ENCODE data around the gene PDIA4.
"Not testable (repeated sequence)": the region's sequence is repeated elsewhere in the genome, so short reads cannot be mapped to it uniquely, and the experiment has no call there.

The PDIA4 gene

GRCh38 chr7:149036676-149037075 is 8.4 kb upstream of the PDIA4 start:
- DNase-seq (ENCODE audit: low spot score) = no peak

GRCh38 chr7:149031353-149031910 is 3.1 kb upstream of the PDIA4 start:
- no peak for DNase-seq (ENCODE audit: low spot score)

DNA sequence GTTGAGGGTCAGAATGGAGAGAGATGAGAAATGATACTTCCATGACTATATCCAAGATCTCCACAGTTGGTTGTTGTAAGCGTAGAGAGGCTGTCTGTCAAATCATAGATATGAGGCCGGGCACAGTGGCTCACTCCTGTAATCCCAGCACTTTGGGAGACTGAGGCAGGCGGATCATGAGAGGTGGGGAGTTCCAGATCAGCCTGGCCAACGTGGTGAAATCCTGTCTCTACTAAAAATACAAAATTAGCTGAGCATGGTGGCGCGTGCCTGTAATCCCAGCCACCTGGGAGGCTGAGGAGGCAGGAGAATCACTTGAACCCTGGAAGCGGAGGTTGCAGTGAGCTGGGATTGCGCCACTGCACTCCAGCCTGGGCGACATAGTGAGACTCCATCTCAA is 2.1 kb upstream of the PDIA4 start:
- DNase-seq (ENCODE audit: low spot score) = not testable (repeated sequence)

- no peak for DNase-seq (ENCODE audit: low spot score)
Observed at GRCh38 chr7:149027611-149028345, 527 bp downstream of the PDIA4 start.

GRCh38 chr7:149027055-149027454 is 1.2 kb downstream of the PDIA4 start:
- no peak for DNase-seq (ENCODE audit: low spot score)

- DNase-seq (ENCODE audit: low spot score) = no peak
Observed at GRCh38 chr7:149023662-149024061, 4.6 kb downstream of the PDIA4 start.

- no peak for DNase-seq (ENCODE audit: low spot score)
Observed at GRCh38 chr7:149022756-149023360, 5.4 kb downstream of the PDIA4 start.

DNA sequence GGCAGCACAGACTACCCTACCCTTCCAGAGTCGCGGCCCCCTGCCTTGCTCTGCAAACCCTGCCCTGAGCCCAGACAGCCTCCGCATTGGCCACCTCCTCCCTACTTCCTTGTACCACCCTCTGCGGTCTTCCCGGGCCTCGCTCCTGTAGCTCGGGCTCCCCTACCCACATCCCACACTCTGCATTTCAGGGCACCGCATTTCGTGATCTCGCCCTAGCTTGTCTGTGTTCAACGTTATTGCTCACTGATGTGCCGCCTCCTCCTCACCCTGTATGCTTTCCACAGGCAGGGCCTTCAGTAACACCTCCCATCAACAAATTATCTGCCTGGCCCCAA is 6.6 kb downstream of the PDIA4 start:
- no peak for DNase-seq (ENCODE audit: low spot score)

DNA sequence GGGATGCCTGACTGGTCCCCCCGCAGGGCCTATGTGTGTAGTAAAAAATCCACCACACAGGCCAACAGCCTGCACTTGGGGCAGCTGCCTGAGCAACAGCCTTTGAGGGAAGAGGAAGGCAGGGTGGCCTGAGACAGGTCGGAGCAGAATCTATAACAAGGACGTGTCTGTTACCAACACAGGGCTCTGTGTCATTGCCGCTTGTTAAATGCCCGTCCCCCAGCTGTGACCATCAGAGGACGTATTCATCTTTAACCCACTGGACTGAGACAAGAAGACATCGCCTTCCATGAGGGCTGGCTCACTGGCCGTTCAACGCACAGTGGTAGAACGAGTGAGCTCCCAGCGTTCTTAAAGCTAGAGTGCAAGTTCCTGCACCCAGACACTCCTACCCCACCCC is 7.8 kb downstream of the PDIA4 start:
- no peak for DNase-seq (ENCODE audit: low spot score)

DNA sequence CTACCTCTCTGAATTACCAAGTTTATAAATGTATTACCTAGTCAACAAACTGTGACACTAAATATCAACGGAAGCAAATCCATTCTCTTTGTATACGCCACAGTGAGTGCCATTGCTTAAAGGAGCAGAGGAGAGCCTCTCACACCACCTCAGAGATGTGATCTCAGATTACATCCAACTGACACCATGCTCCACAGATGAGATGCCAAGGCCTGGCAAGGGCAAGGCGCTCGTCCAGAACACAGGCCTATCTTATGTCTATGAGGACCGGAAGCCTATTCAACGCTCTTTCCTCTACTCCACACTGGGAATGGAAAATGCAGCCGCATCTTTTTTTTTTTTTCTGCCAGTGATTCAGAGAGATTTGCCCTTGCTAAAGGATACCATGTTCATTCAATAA is 11.4 kb downstream of the PDIA4 start:
- DNase-seq (ENCODE audit: low spot score) = no peak

DNA sequence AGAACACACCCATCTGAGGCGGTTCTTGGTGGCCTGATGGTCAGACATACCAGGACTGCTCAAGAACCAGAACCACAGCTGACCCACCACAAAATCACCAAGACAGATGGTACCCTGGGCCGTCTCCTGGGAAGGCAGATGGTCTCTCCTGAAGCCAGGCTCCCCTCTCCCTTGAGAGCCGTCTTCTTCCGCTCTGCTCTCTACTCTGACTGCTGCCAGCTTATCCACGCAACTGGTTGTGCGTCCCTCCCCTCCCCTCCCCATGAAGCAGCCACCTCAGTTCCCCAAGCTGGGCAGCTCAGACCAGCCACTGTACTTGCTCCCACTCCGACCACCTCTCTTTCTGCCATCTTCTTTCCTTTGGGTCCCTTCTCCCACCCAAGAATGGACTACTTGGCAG is 14.0 kb downstream of the PDIA4 start:
- DNase-seq (ENCODE audit: low spot score) = no peak

DNA sequence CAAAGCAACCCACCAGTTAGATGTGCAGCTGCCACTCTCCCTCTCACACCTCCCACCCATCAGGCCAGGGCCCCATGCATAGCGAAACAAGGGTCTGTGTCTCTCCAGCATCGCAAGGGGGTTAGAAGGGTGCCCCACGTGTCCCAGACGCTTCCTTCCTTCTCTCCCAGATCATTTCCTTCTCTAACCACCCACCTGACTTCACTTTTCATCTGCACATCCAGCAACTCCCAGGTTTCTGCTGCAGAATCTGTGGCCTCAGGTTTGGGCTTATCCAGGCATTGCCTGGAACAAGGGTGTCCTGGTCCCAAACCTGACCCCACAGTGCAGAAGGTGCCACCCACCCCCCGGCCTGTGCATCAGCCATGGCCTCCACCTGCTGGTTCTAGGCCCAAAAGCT is 14.4 kb downstream of the PDIA4 start:
- DNase-seq (ENCODE audit: low spot score) = no peak

DNA sequence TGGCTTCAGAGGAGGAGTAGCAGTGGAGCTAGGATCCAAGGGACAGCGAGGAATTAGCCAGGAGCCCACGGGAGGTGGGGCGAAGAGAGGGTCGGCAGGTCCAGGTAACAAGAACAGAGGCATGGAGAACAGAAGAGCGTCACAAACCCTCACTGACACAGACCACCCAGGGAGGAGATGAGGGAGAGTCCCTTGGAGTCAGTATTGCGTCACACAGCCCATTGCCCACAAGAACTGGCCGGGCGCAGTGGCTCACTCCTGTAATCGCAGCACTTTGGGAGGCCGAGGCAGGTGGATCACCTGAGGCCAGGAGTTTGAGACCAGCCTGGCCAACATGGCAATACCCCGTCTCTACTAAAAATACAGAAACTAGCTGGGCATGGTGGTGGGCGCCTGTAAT is 15.6 kb downstream of the PDIA4 start:
- not testable (repeated sequence) for DNase-seq (ENCODE audit: low spot score)

GRCh38 chr7:149011491-149011890 is 16.8 kb downstream of the PDIA4 start:
- DNase-seq (ENCODE audit: low spot score) = no peak

DNA sequence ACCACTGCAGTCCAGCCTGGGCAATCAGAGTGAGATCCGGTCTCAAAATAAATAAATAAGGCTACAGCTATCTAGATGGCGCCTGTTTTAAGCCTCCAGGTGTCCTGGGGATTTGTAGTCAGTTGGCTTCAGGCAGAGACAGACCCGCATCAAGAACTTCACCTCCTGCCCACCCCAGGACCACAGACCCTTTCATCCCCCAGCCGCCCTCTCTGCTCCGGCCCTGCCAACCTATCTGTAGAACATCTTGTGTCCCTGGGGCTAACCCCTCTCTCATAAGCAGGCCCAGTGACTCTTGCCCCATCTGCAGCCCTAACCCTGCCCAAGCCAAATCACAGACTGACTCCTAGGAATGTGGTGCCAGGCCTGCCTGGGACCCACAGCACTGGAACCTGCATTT is 17.9 kb downstream of the PDIA4 start:
- no peak for DNase-seq (ENCODE audit: low spot score)

DNA sequence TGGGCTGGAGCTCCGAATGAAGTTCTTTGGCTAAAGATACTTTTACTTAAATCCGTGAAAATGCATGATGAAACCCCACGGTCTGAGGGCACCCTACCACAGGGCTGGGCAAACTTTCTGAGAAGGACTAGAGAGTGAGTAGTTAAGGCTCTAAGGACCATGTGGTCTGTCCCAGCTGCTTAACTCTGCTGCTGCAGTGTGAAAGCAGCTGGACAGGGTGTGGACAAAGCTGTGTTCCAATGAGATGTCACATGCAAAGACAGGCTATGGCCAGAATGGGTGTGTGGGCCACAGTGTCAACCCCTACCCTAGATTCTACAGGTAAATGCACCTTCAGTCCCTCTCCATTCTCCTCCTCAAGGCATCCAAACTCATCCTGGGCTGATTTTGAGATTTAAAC is 18.8 kb downstream of the PDIA4 start:
- no peak for DNase-seq (ENCODE audit: low spot score)

- no peak for DNase-seq (ENCODE audit: low spot score)
Observed at GRCh38 chr7:149007611-149008010, 20.7 kb downstream of the PDIA4 start.

DNA sequence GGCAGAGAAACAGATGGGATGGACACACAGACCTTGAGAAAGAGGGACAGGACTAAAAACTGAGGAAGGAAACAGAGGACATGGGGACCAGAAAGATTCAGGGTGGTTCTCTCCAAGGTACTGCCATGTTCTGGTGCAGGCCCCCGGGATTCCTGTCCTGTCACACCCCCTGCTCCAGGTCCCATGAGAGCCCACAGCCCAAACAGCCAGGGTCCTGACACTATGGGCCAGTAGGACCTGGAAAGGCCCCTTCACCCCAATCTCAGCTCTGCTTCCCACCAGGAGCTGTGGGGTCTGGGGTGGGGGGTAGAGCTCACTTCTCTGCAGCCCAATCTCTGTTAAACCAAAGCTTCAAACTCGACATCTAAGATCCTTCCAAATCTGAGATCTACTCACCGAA is 21.2 kb downstream of the PDIA4 start:
- no peak for DNase-seq (ENCODE audit: low spot score)

DNA sequence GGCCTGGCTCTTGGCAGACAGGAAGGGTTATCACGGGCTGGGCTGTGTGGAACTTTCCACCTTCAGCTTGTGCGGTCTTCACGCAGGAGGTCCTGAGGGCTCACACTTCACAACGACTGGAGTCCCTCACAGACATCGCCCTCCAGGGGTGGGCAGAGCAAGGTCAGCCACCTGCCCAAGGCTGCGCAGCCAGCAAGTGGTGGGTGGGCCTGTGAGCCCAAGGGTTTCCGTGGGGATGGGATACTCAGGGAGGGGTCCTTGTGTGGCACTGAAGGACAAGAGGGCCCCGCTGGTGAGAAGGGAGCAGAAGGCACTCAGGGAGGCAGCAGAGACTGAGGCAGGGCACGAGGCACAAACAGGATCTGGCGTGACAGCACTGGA is 22.0 kb downstream of the PDIA4 start:
- DNase-seq (ENCODE audit: low spot score) = no peak

- peak; percentile 26 for DNase-seq (ENCODE audit: low spot score)
Observed at GRCh38 chr7:149005427-149006344, 22.6 kb downstream of the PDIA4 start.

DNA sequence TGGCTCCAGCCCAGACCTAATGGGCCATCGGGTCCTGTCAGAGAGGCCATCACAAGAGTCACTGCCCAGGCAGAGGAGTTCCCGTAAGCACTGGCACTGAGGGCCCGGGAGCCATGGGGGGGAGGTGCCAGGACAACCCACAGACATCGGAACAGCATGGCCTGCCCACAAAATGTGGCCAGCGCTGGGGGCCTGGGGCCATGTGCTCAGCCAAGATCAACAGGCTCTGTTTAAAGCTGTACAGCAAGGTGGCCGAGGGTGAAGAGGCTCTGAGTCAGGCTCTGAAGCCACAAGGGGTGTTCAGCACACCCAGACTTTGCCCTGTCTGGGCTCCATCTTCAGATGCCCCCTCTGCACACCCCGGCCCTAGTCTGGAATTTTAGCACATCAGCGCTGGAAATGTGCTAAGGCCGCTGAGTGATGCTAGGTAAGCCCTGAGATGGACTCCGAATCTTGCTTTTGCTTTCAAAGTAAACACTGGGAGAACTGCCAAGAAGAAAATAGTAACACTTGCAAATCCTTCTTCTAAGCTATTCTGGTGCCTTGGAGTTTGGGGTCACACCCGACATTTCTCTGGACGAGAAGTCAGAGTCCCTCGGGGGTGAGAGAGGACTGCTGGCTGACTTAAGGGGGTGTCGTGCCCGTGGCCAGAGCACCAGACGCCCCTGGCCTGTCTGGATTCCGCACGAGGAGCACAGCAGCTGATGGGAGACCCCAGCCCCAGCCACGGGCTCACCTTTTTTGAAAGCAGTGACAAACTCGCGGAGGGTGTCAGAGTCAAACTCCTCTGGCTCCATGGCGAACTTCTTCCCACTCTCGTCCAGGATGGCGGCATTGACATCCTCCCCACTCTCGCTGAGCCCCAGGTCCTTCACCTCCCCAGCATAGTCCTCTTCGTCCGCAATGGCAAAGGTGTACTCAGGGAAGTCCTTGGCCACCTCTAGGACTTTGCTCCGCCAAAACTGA is 23.6 kb downstream of the PDIA4 start:
- DNase-seq (ENCODE audit: low spot score) = no peak
